HG03066 (cell line): Measurements from ENCODE around the gene PCDH1.

ENCODE experiments used
- ATAC-seq: cut with Tn5 transposase; IDR thresholded peaks from one replicate; pipeline ENCODE4 v1.9.1; 2021; ENCODE audit warnings: low read depth; ENCODE audit not compliant: unreplicated experiment

Gene PCDH1

DNA sequence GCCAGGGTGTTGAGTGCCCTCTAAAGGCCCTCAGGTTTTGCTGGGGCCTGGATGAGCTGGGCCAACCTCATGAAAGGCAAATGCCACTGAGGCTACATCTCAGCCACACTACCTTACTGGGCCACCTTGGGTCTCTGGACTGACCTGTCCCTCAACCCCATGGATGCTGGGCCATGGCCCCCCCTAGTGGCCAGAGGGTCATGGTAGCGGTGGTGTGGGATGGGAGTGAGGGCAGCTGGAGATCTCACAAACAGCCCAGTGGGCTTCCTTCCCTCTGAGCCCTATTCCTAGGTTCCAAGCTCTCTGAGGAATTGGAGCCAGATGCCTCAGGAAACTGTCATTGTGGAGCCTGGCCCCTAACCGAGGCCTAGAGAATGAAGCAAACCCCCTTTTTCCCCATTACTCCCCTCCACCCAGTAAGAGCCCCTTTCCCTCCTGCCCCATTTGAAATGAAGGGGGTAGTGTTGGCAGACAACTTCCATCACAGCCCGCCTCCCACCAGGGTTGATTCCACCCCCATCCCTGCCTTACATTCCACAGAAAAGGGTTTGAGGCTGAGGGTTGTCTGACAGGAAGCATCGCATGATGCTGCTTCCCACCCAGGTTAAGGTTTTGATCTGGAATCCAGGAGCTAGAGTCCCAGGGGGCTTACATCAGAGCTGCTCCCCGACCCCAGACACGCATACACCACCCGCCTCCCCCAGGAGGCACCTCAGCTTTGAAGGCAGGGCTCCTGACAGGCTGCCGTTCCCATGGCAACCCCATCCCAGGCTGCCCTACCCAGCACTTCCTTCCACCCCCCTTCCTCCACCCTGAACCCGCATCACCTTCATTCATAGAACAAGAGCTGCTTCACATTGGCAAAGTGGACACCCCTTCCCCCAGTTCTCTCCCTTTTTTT lies 63.9 kb downstream of the PCDH1 start:
- no peak for ATAC-seq

DNA sequence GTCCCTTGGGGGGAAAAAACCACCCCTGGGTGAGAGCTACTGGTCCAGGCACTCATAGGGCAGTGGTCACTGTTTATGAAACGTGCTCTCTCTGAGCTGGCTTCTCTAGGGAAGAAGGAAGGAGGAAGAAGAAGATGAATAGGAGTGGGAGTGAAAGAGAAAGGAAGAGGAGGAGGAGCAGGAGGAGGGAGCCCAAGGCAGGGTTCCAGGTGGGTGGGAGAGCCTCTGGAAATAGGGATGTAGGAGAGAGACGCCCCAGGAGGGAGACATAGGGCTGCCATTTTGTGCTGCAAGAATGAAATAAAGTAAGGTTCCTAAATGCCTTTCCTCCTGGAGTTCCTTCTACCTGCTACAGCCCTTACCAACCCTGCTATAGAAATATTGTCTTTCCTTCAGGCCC lies 65.7 kb downstream of the PCDH1 start:
- ATAC-seq = no peak

GRCh38 chr5:141811287-141812155 lies 66.7 kb downstream of the PCDH1 start:
- no peak for ATAC-seq

DNA sequence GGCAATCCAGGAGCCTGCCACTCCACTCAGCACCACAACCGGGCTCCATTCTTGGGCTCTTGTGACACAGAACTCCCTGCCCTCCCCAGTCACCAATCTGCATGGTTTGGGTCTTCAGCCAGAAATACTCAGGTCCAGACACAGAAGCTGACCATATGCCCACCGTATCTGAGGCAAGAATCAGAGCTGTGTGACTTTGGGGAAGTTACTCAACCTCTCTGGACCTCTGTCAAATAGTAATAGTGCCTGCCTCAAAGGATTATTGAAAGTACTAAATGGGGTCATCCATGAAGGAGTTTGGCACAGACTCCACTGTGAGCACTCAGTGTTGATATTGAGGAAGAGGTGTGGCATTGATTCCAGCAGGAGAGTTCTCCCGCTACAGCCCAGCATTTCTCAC lies 67.5 kb downstream of the PCDH1 start:
- no peak for ATAC-seq

- no peak for ATAC-seq
Observed at GRCh38 chr5:141809380-141810096, 68.7 kb downstream of the PCDH1 start.

GRCh38 chr5:141808857-141809256 lies 69.4 kb downstream of the PCDH1 start:
- no peak for ATAC-seq

GRCh38 chr5:141807732-141808131 lies 70.5 kb downstream of the PCDH1 start:
- ATAC-seq = no peak

DNA sequence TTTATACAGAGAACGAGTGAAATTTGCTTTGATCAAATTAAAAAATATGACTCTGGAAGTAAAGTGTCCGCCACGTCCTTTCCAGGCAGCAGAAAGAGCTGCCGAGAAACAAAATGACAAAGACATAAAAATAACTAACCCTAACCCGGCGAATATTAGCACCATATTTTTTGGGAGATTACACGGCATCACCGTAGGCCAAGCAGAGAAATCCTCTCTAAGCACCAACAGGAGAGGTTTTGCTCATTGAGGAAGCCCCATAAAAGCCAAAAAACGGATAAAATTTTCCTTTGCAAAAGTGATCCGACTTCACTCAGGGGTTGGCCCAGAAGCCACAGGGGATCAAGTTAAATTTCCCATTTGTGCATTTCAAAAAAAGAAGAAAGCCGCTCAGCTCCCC lies 70.9 kb downstream of the PCDH1 start:
- ATAC-seq = no peak

GRCh38 chr5:141806626-141807025 lies 71.6 kb downstream of the PCDH1 start:
- no peak for ATAC-seq

- no peak for ATAC-seq
Observed at GRCh38 chr5:141805874-141806595, 72.2 kb downstream of the PCDH1 start.

- ATAC-seq = no peak
Observed at GRCh38 chr5:141804475-141804874, 73.7 kb downstream of the PCDH1 start.
